Epithelial cell of prostate (primary cell): Measurements from ENCODE around the gene TBC1D9.

Experiments
- DNase-seq: peaks from one replicate; pipeline ENCODE4 v3.0.0-alpha.2; 2011; ENCODE audit warnings: low read depth, low spot score
- H3K27ac ChIP-seq: fragments of 450-650 bp; 2 replicates; pipeline ENCODE4 v1.5.1; 2017; ENCODE audit warnings: mild to moderate bottlenecking

The TBC1D9 gene

DNA sequence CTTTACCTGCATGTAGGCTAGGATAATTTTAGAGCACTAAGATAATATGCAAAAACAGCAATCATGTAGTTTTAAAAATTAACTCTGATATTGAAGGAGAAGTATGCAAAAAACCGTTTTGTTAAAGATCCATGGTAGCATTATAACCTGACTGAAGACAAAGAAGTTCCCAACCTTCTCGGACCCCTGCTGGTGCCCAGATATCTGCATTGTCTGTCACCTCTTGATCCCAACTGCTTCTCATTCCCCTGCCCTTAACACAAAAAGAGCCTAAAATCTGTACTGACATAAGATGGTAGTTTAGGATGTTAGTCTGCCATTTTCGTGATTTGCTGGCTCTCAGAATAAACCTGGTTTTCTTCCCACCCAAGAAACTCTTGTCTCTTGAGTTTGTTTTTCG is 125.9 kb downstream of the TBC1D9 start:
- H3K27ac ChIP-seq = no peak overlapping the region
- DNase-seq = no peak

DNA sequence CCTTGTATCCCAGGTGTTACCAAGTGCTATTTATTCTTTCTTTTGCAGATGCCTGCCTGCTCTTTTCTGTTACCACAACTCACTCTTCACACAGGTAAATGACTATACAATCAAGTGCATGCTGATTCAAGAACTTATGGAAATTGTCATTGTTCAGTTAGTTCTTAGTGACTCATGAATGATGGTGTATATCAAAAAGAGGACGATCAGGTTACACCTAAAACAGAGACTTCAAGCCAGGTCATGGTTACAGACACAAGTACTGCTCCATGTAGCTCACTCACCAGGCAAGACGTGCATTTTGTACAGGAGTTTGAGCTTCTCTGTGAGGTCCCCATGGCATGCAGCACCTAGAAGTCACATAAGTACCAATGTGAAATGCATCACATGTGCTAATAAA is 128.2 kb downstream of the TBC1D9 start:
- DNase-seq = no peak
- H3K27ac ChIP-seq = no peak overlapping the region

DNA sequence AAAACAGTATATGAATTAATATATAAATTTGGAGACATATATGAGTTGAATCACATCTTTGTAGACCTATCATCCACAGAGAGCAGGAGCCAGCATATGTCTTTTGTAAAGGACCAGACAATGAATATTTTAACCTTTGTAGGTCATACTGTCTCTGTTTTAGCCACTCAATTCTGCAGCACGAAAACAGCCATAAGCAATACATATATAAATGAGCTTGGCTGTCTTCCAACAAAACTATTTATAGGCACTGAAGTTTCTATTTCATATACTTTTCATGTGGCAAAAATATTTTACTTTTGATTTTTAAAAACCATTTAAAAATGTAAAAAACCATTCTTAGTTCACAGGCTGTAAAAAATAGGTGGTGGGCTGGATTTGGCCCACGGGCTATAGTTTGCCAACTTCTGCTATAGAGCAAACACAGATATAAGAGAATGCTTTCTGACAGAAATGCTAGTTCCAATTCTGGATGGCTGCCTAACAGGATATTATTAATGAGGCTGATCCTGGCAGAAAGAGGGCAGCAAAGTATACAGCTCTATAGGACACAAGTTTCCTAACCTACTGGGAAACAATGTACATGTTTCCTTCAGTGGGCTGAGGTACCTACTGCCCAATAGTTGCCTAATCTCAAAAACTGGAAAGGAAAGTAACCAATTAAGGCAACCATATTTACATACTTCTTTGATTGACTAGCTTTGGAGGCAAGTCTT is 129.4 kb downstream of the TBC1D9 start:
- no peak overlapping the region for H3K27ac ChIP-seq
- no peak for DNase-seq

DNA sequence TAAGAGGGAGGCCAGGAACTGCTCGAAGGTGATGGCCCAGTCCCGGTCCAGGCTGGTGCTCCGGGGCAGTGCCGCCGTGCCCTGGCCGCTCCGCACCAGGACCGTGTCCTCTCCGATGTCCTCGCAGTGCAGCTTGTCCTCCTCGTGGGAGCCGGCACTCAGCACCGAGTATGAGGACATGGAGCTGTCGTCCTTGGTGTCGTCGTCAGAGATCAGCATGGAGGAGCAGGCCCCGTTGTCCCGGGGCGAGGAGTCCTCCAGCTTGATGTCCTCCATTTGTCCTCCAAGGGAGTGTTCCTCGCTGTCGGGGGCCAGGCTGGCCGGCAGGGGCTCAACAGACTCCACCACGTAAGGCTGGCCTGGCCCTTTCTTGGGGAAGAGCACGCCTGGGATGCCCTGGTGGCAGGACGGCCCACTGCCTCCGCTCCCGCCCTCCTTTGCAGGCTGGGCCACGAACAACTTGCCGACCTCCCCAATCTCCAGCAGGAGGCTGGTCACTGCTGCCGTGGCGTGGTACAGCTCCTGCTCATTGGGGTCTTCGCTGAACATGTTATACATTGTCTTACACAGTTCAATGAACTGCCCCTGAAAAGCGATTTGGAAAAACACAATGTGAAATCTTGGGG is 133.7 kb downstream of the TBC1D9 start:
- no peak for DNase-seq

DNA sequence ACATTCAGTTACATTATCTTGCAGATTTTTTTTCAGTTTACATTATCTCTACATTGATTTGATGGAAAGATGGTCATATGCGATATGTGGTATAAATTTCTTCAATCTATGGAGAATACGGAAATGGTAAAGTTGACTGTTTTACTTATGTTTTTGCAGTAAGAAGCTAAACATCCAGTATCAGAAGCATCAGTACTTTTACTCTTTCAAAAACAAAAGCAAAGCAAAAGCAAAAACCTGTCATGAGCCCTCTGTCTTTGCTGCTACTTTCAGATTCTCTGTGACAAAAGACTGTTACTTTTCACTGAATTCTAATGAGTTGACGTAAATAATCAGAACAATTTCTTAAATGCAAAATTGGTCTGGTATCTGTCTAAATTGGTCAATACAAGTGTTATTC is 135.0 kb downstream of the TBC1D9 start:
- no peak for DNase-seq
- no peak overlapping the region for H3K27ac ChIP-seq

More for the DNA sequence above, 133.7 kb downstream of the TBC1D9 start:
- no peak overlapping the region for H3K27ac ChIP-seq

DNA sequence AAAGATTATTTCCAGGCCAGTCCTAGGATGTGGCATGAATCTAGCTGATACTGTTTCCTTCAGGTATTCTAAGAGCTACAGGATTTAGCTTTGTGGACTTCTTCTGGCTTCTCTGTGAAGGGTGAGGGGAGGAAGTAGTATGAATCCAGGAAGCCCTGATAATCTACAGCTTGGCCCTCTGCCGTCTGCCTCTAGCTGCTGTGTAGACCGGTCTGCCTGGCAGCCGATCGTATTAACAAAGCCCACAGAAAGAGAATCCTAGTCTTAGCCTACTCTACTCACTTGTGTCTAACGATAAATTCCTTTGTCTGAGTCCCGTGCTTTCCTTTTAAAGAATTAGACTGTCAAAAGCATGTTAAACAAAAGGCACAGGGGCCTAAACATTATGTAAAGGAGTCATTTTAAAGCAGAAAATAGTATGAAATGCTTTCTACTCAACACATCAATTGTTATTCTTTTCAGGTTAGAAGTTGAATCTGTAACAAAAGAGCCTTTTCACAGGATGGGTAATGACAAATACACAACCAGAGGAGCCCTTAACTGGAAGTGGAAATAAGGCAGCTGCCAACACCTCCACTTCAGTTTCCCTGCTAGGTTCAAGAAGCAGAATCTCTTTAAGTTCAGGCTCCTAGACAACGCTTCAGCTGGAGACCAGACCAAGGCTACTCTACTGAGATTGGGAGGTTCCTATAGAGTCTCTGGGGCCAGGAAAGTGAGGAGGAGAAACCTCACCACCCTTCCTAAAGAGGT is 138.5 kb downstream of the TBC1D9 start:
- DNase-seq = no peak
- H3K27ac ChIP-seq = no peak overlapping the region

DNA sequence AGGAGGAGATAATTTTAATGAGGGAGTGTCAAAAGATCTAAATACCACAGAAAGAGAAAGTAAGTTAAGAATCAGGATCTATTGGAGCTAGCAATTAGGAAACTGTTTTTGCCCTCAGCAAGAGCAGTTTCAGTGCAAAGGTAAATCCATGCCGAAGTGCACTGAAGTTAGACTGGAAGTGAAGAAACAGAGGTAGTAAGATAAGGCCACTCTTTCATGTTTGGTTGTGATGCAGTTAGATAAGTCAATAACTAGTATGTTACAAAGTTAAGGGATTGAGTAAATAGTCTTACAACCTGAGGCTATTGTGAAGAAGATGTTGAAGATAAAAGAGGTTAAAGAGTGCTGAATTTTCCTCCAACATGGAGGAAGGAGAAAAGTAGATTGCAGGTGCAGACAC is 140.7 kb downstream of the TBC1D9 start:
- no peak for DNase-seq
- H3K27ac ChIP-seq = no peak overlapping the region

DNA sequence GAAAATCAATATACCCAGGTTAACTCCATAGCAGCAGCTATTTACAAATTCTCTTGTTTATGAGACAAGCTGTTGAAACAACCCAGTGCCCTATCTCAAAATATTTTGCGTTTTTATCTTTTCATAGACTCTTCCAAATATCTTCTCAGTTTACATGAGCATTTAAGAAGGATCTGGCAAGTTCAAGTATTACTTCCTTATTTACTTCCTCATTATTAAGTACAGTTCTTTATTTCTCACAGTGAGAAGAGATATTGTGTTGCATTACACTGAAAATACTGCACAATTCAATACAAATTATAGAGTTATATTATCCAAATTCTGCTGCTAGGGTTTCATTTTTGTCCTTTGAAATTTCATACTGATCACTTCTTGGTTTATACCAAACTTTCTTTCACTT is 143.8 kb downstream of the TBC1D9 start:
- no peak overlapping the region for H3K27ac ChIP-seq
- no peak for DNase-seq

DNA sequence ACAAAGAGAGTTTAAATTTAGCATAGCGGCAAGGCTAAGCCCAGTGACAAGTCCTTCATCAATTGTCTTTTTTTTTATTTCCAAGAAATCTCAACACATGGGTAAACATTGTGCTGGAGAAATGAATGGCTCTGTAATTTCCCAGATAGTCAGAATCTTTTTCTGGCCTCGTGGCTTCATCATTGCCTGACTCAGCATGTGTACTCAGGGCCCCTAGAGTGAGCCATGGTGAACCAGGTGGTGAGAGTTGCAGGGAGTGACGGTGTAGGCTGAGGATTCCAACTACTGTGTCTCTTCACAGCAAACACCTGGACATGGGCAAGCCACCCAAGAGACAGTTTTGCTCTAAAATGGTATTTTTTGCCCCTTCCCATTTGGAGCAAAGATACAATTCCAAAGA is 144.3 kb downstream of the TBC1D9 start:
- no peak for DNase-seq
- no peak overlapping the region for H3K27ac ChIP-seq

DNA sequence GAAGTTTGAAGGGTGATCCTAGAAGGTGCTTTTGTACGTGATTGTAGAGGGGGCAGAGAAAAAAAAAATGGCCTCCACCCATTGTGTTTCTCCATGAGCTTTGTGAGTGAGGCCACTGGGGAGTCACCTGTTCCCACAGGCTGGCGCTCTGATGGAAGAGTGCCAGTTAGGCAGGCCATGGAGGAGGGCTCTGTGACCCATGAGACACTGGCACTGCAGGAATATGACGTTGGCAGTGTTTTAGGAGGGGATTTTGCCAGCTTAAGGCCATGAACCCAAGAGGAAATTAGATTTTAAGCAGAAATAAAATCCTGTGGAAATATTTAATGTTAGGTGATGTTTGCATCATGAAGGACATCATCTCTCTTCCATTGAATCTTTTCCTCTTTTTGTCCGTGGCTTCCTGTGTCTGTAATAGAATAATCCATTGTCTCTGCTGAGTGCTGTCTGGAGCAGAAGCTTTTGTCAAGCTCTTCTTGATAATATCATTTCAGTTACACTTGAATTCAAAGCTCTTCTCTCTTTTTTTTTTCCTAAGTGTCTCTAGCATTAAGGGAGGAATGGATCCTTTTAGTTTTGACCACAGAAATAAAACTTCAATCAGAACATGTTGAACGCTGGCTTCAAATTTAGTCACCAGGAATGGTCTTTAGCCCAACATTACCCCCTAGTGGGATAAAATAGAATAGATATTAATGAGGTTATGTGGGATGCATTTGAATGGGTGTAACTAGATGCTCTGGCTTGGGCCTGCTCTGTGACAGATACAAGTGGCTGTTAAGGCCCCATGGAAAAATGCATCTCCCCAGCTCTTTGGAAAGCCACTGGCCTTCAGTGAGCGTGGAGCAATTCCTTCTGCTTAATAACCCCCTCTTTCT is 146.4 kb downstream of the TBC1D9 start:
- no peak overlapping the region for H3K27ac ChIP-seq
- no peak for DNase-seq

DNA sequence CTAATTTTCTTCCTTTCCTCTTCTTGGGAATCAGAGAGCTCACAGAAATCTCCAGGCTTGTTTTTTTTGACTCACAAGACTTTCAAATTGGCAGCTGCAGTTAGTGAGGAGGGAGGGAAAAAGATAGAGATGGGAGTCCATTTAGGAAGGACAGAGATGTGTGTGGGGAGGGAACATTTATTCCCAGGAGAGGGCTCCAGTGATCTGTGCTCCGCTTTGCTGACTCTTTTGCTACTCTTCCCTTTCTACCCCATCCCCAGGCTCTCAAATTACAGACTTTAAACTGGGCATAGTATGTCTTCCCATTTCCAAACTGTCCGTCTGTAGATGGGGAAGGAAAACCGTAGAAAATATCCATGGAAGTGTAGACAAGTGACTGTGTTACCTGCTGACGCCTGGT is 148.3 kb downstream of the TBC1D9 start:
- no peak for DNase-seq
- H3K27ac ChIP-seq = no peak overlapping the region

DNA sequence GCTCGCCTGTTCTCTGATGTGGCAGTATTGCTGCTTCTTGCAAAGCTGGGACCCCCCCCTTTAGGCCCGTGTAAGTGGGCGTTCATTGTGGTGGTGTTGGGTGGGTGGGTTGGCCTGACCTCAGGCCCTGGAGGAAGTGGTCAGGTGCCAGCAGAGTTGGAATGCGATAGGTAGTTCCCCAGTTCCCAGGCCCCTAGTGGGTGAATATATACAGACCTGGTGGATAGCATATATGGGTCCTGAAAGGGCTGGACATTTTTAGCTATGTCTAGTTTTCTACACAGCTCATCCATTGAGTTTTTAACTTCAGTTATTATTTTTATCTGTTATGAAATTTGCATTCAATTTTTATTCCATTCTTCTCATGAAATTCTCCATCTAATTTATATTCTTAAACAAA is 151.6 kb downstream of the TBC1D9 start:
- no peak overlapping the region for H3K27ac ChIP-seq
- DNase-seq = no peak

DNA sequence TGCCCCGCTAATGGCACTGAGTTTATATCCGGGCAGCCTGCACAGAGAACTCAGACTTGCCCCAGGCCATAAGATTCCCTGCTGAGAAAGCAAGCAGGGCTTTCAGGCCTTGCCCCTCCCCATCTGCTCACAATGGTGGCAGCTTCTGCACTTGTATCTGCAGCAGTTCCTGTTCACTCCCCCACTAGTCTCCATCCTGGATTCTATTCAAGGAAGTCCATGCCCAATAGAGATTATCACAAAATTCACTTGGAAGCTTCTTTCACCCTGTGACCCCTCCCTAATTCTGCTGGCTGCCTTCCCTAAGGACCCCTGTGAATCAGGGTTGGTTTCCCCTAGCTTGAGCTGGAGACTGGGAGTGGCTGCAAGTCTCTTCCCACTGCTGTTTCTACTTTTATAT is 152.9 kb downstream of the TBC1D9 start:
- no peak for DNase-seq
- H3K27ac ChIP-seq = no peak overlapping the region

DNA sequence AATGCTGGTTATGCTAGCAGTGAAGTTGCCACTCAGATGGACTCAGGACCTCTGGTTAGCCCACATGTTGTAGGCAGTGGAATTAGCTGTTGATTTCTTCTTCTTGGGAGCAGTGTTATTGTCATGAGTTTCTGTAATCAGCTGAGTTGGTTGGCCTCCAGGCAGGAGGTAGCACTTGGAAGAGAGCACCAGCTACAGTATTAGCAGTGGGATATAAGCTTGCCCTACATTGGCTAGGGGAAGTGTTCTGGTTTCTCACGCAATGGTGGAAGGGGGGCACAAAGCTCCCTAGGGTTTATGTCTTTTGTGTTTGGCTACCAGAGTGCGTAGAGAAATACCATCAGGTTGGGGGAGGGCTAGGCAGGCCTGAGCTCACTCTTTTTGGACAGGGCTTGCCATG is 153.5 kb downstream of the TBC1D9 start:
- H3K27ac ChIP-seq = no peak overlapping the region
- no peak for DNase-seq

DNA sequence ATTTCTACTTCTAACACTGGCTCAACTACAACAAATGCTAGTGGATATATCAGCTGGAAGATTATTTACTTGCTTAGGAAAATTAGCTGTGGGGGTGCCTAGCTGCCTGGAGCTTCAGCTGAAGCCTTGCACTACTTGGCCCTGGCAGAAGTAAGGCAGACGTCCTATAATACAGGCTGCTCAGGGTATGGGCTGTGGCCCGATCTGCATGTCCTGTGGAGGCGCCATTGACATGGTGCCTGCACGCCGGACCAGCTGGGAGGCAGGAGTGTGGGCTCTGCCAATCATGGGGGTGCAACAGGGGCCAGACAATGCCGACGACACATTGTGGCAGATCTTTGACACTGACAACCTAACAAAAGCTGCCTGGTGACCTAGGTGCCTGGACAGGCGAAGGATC is 155.8 kb downstream of the TBC1D9 start:
- DNase-seq = no peak
- H3K27ac ChIP-seq = no peak overlapping the region

DNA sequence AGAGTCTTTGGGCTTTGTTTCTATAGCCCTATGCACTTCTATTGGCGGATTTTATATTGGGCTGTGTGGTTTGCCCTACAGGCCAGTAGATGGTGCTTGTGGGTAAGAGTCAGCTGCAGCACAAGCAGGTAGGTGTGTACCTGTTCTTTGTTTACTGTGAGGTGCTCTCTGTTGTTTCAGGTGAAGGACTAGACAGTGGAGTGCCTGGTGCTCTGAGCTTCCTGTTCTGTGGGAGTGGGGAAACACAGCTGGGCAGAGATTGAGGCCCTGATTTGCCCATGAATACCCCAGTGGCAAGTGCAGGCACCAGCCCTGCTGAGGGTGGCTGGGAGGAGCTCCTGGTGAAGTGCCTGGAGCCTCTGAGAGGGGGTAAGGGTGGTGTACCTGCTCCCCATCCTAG is 161.1 kb downstream of the TBC1D9 start:
- peak; percentile 22 for DNase-seq
- H3K27ac ChIP-seq = no peak overlapping the region

DNA sequence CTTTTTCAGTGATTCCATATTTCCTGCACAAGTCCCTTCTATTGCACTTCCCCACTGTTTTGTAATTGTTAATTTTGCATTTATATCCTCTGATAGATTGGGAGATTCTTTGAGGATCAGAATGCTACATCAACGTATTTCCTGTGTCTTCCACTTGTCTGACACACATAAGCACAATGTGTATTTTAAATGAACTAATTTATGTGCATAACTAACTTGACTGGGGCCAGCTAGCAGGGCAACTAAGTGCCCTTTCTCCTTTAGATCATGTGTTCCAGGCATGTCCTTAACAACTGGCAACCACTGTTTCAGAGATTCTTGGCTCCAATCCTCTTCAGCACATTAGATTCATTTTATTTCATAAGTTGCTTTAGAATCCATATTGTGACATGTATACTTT is 171.7 kb downstream of the TBC1D9 start:
- DNase-seq = no peak
- no peak overlapping the region for H3K27ac ChIP-seq

DNA sequence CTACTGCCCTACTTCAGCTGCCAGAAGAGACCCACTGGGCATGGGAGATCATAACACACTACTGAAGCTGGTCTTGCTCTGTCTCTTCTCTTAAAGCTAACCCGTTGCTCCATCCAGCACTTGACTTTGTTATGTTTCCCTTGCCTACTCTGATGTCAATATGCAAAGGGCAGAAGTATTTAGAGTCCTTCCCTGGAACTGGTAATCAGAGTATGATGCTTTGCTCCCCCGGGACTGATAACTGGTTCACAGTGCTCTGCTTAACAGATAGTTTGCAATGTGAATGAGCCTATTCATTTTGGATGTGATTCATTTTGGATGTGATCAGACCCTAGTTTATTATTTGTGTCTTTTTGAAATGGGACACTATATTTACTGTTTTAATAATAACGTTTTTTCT is 175.1 kb downstream of the TBC1D9 start:
- no peak overlapping the region for H3K27ac ChIP-seq
- no peak for DNase-seq

DNA sequence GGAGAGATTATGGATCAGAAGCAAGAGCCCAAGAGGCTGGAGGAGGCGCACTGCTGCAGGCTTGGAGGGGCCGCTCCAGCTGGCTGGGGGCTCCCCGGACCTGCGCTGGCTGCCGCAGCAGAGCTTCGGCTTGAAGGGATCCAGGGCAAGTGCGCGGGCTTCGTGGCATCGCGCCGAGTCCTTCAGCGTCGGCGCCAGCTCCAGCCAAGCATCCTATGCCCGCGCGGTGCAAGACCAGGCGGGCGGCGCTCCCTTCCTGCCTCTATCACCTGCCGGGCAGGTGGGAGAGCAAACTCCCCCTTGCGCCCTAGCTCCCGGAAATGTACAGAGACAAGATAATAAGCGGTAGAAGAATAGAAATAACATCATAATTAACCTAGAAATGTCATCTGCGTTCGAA is 176.9 kb downstream of the TBC1D9 start:
- H3K27ac ChIP-seq = no peak overlapping the region
- no peak for DNase-seq

DNA sequence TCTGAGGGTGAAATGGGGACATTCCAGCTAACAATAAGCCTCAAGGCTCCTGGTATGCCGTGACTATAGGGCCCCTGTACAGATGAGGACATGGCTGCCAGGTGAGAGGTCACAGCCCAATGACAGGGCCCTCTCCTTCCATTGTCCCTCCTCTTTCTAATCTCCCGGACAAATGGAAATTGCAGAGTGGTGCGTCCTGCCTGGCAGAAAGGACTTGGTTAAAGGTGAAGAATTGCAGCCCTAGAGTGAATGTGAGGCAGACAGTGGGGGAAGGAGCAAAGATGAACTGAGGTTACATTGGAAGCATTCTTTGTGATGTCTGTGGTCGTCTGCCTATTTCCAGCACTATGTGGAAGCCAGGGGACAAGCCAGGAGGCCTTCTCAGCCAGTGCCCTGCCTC is 180.7 kb downstream of the TBC1D9 start:
- H3K27ac ChIP-seq = no peak overlapping the region
- DNase-seq = no peak

DNA sequence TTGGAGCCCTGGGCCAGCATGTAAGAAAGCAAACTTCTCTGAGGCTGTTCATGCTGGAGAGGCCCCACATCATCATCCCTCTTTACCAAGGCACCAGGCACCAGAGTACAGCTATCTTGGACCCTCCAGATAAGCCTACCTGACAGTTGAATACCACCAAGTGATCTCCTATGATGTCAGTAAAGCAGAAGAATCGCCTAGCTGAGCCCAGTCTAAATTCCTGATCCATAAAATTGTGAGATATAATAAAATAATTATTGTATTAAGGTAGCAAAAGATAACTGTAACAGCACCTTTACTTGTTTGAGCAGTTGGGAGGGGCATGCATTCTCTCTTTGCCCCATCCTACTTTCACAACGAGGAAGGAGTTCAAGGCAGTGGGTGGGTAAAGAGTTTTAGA is 184.6 kb downstream of the TBC1D9 start:
- DNase-seq = no peak
- H3K27ac ChIP-seq = no peak overlapping the region
